Gastroesophageal sphincter (tissue), 3 donors: Measurements from ENCODE around the gene P3H1.

Experiments used
- EP300 ChIP-seq: sonication (generic); formaldehyde crosslinking; IDR thresholded peaks from one replicate; pipeline ENCODE4 v1.6.1; 2017; ENCODE audit warnings: antibody characterized with exemption, mild to moderate bottlenecking
- POLR2A ChIP-seq, 2 donors: fragments of 450-650 bp; IDR thresholded peaks; one replicate each; pipeline ENCODE4 v1.6.1; 2017; ENCODE audit warnings: antibody characterized with exemption in 2 of 2, mild to moderate bottlenecking in 2 of 2, moderate library complexity in 1 of 2
- TF ChIP-seq, protein P1 (sequence below), 4 experiments: fragments of 200-600 bp in 2 of 4; fragments of 450-650 bp in 2 of 4; sonication (generic) in 1 of 4; IDR thresholded peaks; one replicate each; pipeline ENCODE4 v1.5.1; 2017 to 2019; ENCODE audit warnings: antibody characterized with exemption in 4 of 4, mild to moderate bottlenecking in 2 of 4, moderate library complexity in 2 of 4

DNA sequence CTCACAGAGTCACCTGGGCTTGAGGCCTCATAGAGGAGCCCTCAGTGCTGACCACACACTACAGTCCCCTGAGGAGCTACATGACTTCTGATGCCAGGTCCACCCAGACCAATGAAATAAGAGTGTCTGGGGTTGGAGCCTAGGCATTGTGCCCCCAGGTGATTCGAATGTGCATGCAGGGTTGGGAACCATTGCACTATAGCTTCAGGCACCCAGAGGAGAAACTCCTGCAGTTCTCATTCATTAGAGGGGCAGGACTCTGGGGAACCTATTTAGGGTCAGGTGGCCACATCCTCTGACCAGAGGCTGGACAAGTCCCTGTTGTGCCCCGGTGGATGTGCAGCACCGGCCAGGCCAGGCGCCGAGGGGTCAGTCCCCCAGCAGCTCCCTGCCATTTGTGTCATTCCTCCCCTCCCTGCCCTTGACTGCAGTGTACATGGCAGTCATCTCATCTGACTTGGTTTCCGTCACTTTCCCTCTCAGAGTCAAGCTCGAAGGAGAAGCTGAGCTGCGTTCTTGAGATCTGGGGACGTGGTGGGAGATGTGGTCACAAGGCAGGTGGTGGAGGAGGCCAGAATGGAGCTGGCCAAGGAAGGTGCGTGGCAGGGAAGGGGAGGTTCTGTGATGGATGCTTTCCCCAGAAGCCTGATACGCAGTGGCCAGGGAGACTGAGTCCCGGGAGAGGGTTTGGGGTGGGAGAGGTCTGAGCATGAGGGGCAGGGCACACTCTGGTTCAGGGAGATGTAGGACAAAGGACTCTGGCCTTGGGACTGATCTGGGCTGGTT lies 33.2 kb downstream of the P3H1 start:
- TF ChIP-seq EP300, result no peak
- no peak for TF ChIP-seq POLR2A (IDR thresholded peaks at IDR 0.05)
- TF ChIP-seq, protein P1, sequence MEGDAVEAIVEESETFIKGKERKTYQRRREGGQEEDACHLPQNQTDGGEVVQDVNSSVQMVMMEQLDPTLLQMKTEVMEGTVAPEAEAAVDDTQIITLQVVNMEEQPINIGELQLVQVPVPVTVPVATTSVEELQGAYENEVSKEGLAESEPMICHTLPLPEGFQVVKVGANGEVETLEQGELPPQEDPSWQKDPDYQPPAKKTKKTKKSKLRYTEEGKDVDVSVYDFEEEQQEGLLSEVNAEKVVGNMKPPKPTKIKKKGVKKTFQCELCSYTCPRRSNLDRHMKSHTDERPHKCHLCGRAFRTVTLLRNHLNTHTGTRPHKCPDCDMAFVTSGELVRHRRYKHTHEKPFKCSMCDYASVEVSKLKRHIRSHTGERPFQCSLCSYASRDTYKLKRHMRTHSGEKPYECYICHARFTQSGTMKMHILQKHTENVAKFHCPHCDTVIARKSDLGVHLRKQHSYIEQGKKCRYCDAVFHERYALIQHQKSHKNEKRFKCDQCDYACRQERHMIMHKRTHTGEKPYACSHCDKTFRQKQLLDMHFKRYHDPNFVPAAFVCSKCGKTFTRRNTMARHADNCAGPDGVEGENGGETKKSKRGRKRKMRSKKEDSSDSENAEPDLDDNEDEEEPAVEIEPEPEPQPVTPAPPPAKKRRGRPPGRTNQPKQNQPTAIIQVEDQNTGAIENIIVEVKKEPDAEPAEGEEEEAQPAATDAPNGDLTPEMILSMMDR (IDR thresholded peaks at IDR 0.05), result no peak
